ENCODE data around the gene B3GAT3. TPM values are rescaled to one million over a fixed set of nuclear protein-coding genes. Genes with fewer than 3 reads are reported as not detected.

The B3GAT3 gene
- polyA plus RNA-seq, 3 donors: 18.5 to 44.9 (median 19.0) TPM

DNA sequence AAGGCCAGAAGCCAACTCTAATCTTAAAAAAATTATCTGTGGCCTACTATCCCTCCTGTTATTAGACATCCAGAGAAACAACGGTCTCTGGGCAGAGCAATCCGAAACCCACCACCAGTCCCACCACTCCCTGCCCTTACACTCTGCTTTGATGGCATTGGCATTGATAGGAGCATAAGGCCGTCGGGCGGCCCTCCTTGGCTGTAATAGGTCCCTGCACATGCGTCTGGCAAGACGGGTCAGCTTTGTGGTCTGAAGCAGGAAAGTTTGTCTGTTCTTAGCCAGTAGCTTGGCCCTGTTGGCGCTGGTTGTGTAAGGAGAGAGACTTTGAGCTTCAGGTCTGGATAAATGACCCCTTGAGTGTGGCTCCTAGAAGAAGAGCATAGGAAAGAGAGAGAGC lies 26.7 kb downstream of the B3GAT3 start:
- intact Hi-C loops (cut with micrococcal nuclease): loop anchor here (10.0 kb wide), 3 partner anchors 110 to 270 kb away; partner anchors contain the start of genes BSCL2 (in 2 of the 2), GNG3 (in 2 of the 2) and TMEM179B (in 1 of the 2)
- Histone ChIP-seq H3K79me2 (ENCODE audit: insufficient read depth, low read length) (peaks cover 42% of the 10 kb centered on the region), H2AFZ (ENCODE audit: insufficient read depth, low read depth, low read length, poor library complexity, severe bottlenecking) (no peak overlapping the region), H3K27ac (ENCODE audit: low read depth in 1 of 2, low read length in 2 of 2) (peak overlapping the region in 1 of 2 donors; percentile 28), H3K27me3 (ENCODE audit: control insufficient read depth in 2 of 2, insufficient read depth in 2 of 2, low read length in 2 of 2) (no peaks in the 10 kb centered on the region), H3K9ac (ENCODE audit: insufficient read depth, low read length, poor library complexity, severe bottlenecking) (no peak overlapping the region), H3K4me3 (replicated peaks in 1 of 3; ENCODE audit: low read depth in 2 of 3, low read length in 3 of 3) (no peak overlapping the region), H3K9me3 (replicated peaks in 1 of 2; ENCODE audit: control insufficient read depth in 1 of 2, insufficient read depth in 1 of 2, low read length in 2 of 2) (no peaks in the 10 kb centered on the region), H3K36me3 (replicated peaks in 1 of 2; ENCODE audit: control insufficient read depth in 1 of 2, insufficient read depth in 2 of 2, low read length in 2 of 2) (peaks cover 50 to 52% of the 10 kb centered on the region in 2 donors), H4K20me1 (ENCODE audit: insufficient read depth, low read length) (peaks cover 58% of the 10 kb centered on the region), H3K4me2 (replicated peaks; ENCODE audit: extremely low read depth, low read length, poor library complexity, severe bottlenecking) (no peak overlapping the region), H3K4me1 (ENCODE audit: control insufficient read depth in 1 of 2, insufficient read depth in 2 of 2, low read length in 2 of 2) (peaks cover 48 to 64% of the 10 kb centered on the region in 2 donors)
- peaks cover 0 to 2% (median 0%) of the 10 kb centered on the region in 7 donors for H3K9me3 Mint-ChIP-seq
- peaks cover 59% of the 10 kb centered on the region for H3K4me1 Mint-ChIP-seq
- peaks cover 64 to 66% of the 10 kb centered on the region in 2 donors for H3K36me3 Mint-ChIP-seq
- TF ChIP-seq, protein P1, sequence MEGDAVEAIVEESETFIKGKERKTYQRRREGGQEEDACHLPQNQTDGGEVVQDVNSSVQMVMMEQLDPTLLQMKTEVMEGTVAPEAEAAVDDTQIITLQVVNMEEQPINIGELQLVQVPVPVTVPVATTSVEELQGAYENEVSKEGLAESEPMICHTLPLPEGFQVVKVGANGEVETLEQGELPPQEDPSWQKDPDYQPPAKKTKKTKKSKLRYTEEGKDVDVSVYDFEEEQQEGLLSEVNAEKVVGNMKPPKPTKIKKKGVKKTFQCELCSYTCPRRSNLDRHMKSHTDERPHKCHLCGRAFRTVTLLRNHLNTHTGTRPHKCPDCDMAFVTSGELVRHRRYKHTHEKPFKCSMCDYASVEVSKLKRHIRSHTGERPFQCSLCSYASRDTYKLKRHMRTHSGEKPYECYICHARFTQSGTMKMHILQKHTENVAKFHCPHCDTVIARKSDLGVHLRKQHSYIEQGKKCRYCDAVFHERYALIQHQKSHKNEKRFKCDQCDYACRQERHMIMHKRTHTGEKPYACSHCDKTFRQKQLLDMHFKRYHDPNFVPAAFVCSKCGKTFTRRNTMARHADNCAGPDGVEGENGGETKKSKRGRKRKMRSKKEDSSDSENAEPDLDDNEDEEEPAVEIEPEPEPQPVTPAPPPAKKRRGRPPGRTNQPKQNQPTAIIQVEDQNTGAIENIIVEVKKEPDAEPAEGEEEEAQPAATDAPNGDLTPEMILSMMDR (IDR thresholded peaks at IDR 0.05): no peak
- DNase-seq: no peak
- no peak overlapping the region for H3K4me3 Mint-ChIP-seq
- WGBS (ENCODE audit: insufficient coverage): 95% methylated on average over 7 of the region's 8 CpGs
- peak overlapping the region in 4 of 7 donors; percentile 24 to 68 (median 62) for H3K27ac Mint-ChIP-seq
- H3K27me3 Mint-ChIP-seq (ENCODE audit: low read depth in 3 of 3): peaks cover 0 to 2% (median 0%) of the 10 kb centered on the region in 3 donors

DNA sequence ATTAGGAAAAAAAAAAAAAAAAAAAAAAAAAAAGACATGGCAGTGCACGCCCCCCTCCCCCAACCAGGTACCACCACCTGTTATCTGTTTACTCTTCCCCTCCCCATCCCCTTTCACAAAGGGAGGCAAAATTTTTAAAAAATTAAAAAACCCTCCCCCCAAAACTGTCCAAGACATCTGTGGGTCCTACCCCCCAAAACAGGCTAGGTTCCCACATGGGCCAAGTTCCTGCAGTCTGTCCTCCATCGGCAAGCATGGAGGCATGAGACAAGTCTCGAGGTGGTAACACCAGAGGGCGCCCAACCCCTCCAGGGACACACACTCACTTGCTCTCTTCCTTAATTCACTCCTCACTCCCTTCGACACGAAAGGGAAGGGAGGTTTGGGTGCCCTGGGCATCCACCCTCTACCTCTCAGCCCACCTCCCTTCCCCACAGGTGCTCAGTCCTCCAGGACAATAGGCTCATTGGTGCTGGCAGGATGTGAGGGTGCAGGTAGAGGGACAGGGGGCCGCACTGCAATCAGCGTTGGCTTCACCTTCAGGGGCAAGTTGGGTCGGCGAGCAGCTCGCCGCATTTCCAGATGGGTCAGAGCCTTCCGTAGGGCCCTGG lies 28.2 kb downstream of the B3GAT3 start:
- peak overlapping the region; percentile 24 to 51 for H3K4me3 Mint-ChIP-seq
- Histone ChIP-seq H3K4me1 (ENCODE audit: control insufficient read depth in 1 of 2, insufficient read depth in 2 of 2, low read length in 2 of 2) (peaks cover 32 to 53% of the 10 kb centered on the region in 2 donors), H3K9ac (ENCODE audit: insufficient read depth, low read length, poor library complexity, severe bottlenecking) (no peak overlapping the region), H3K4me2 (replicated peaks; ENCODE audit: extremely low read depth, low read length, poor library complexity, severe bottlenecking) (no peak overlapping the region), H3K4me3 (replicated peaks in 1 of 3; ENCODE audit: low read depth in 2 of 3, low read length in 3 of 3) (peak overlapping the region in 1 of 3 experiments; percentile 98), H3K9me3 (replicated peaks in 1 of 2; ENCODE audit: control insufficient read depth in 1 of 2, insufficient read depth in 1 of 2, low read length in 2 of 2) (no peaks in the 10 kb centered on the region), H3K79me2 (ENCODE audit: insufficient read depth, low read length) (peaks cover 36% of the 10 kb centered on the region), H4K20me1 (ENCODE audit: insufficient read depth, low read length) (peaks cover 44% of the 10 kb centered on the region), H3K27ac (ENCODE audit: low read depth in 1 of 2, low read length in 2 of 2) (peak overlapping the region in 1 of 2 donors; percentile 37), H3K36me3 (replicated peaks in 1 of 2; ENCODE audit: control insufficient read depth in 1 of 2, insufficient read depth in 2 of 2, low read length in 2 of 2) (peaks cover 51 to 58% of the 10 kb centered on the region in 2 donors), H3K27me3 (ENCODE audit: control insufficient read depth in 2 of 2, insufficient read depth in 2 of 2, low read length in 2 of 2) (no peaks in the 10 kb centered on the region), H2AFZ (ENCODE audit: insufficient read depth, low read depth, low read length, poor library complexity, severe bottlenecking) (no peak overlapping the region)
- H3K27ac Mint-ChIP-seq: peak overlapping the region; percentile 48 to 99 (median 87)
- peaks cover 48% of the 10 kb centered on the region for H3K4me1 Mint-ChIP-seq
- peak; percentile 84 to 88 (median 85) for DNase-seq
- peaks cover 56 to 64% of the 10 kb centered on the region in 2 donors for H3K36me3 Mint-ChIP-seq
- peaks cover 0 to 2% (median 0%) of the 10 kb centered on the region in 7 donors for H3K9me3 Mint-ChIP-seq
- peaks cover 0 to 2% (median 0%) of the 10 kb centered on the region in 3 donors for H3K27me3 Mint-ChIP-seq (ENCODE audit: low read depth in 3 of 3)
- intact Hi-C loops (cut with micrococcal nuclease): loop anchor here (5.0 to 10.0 kb wide), 4 partner anchors 59 to 271 kb away; partner anchors contain the start of genes BSCL2 (in 2 of the 2), GNG3 (in 2 of the 2), INTS5 (in 1 of the 2) and TMEM179B (in 1 of the 2)
- TF ChIP-seq, protein P1 (IDR thresholded peaks at IDR 0.05): peak; percentile 77
- 67% methylated on average over 7 of the region's 13 CpGs for WGBS (ENCODE audit: insufficient coverage)

All from CD14-positive monocyte (primary cell).